ENCODE measurements around the gene LRRC4C.

- TF ChIP-seq CTCF (conservative IDR thresholded peaks at IDR 0.05; ENCODE audit: low read depth, low read length) (peak; percentile 42), EZH2 (IDR thresholded peaks at IDR 0.05; ENCODE audit: low read length, unreplicated experiment) (no peak), EZH2phosphoT487 (IDR thresholded peaks at IDR 0.05; ENCODE audit: borderline replicate concordance, low read length) (no peak)
These were observed 149.7 kb downstream of the LRRC4C start for GRCh38 chr11:41309716-41310115.
